SK-N-SH (cell line): ENCODE results near the gene FLYWCH2. TPM values are rescaled to one million over a fixed set of nuclear protein-coding genes. Genes with fewer than 3 reads are reported as not detected.

Source experiments
- CTCF ChIA-PET: fragments of 300-600, 350-600 bp; formaldehyde crosslinking; extraction: SDS; loops from one replicate; lab custom pipeline; 2021; lab: Yijun Ruan, JAX
- POLR2A ChIA-PET: fragments of 350-600 bp; sonication (Branson Sonifier 250); formaldehyde crosslinking; extraction: SDS; loops from one replicate; lab custom pipeline; 2020; ENCODE audit warnings: antibody characterized with exemption, inconsistent platforms; lab: Yijun Ruan, JAX
- DNase-seq: peaks from one replicate; pipeline ENCODE4 v3.0.0; 2012
- H2AFZ ChIP-seq: fragments of 200-600 bp; sonication (generic); 2 replicates; pipeline ENCODE4 v1.8.1; 2016; ENCODE audit warnings: antibody characterized with exemption, mild to moderate bottlenecking, low read depth
- H3F3A ChIP-seq: fragments of 200-600 bp; sonication (generic); replicated peaks from 2 replicates; pipeline ENCODE3; 2016; ENCODE audit warnings: antibody characterized with exemption, mild to moderate bottlenecking; ENCODE audit not compliant: insufficient read depth
- H3K27ac ChIP-seq, 2 experiments: fragments of 200-500 bp in 1 of 2; fragments of 200-600 bp in 1 of 2; sonication (Bioruptor generic) in 1 of 2; sonication (generic), shearing (Covaris generic) in 1 of 2; 2 replicates each; pipeline versions ENCODE4 v1.5.1 to v1.6.1; 2014 to 2016; ENCODE audit warnings: low read depth in 2 of 2, inconsistent platforms in 1 of 2, low read length in 1 of 2, mild to moderate bottlenecking in 1 of 2, mixed read lengths in 1 of 2
- H3K27me3 ChIP-seq: fragments of 200-600 bp; sonication (generic), shearing (Covaris generic); 2 replicates; pipeline ENCODE4 v1.6.1; 2016; ENCODE audit warnings: mixed run types; ENCODE audit not compliant: insufficient read depth
- H3K36me3 ChIP-seq, 2 experiments: fragments of 200-500 bp in 1 of 2; fragments of 200-600 bp in 1 of 2; sonication (Bioruptor generic) in 1 of 2; sonication (generic) in 1 of 2; replicated peaks in 1 of 2; 2 replicates each; pipeline versions ENCODE3 to v1.5.1; 2014 to 2016; ENCODE audit warnings: low read length in 1 of 2, mild to moderate bottlenecking in 1 of 2; ENCODE audit not compliant: insufficient read depth in 2 of 2, control insufficient read depth in 1 of 2
- H3K4me1 ChIP-seq, 2 experiments: fragments of 200-500 bp in 1 of 2; fragments of 200-600 bp in 1 of 2; sonication (Bioruptor generic) in 1 of 2; sonication (generic), shearing (Covaris generic) in 1 of 2; 2 replicates each; pipeline versions ENCODE4 v1.5.1 to v1.6.1; 2014 to 2016; ENCODE audit warnings: low read depth in 1 of 2, low read length in 1 of 2, mixed run types in 1 of 2; ENCODE audit not compliant: insufficient read depth in 2 of 2, control insufficient read depth in 1 of 2
- H3K4me2 ChIP-seq: fragments of 200-600 bp; sonication (generic), shearing (Covaris generic); 2 replicates; pipeline ENCODE4 v1.6.1; 2017; ENCODE audit warnings: mixed run types
- H3K4me3 ChIP-seq, 2 experiments: fragments of 200-500 bp in 1 of 2; fragments of 200-600 bp in 1 of 2; sonication (Bioruptor generic) in 1 of 2; sonication (generic), shearing (Covaris generic) in 1 of 2; 2 replicates each; pipeline versions ENCODE4 v1.5.1 to v1.8.1; 2014 to 2016; ENCODE audit warnings: low read depth in 2 of 2, inconsistent platforms in 1 of 2, low read length in 1 of 2, mild to moderate bottlenecking in 1 of 2, mixed read lengths in 1 of 2, moderate library complexity in 1 of 2
- H3K79me2 ChIP-seq: fragments of 200-600 bp; sonication (generic); 2 replicates; pipeline ENCODE4 v1.8.1; 2017; ENCODE audit warnings: mild to moderate bottlenecking; ENCODE audit not compliant: insufficient read depth
- H3K9ac ChIP-seq: fragments of 200-600 bp; sonication (generic); 2 replicates; pipeline ENCODE4 v1.6.1; 2017; ENCODE audit warnings: mixed run types
- H3K9me2 ChIP-seq: fragments of 200-600 bp; sonication (generic); 2 replicates; pipeline ENCODE4 v1.6.1; 2017; ENCODE audit warnings: mixed run types
- H3K9me3 ChIP-seq: fragments of 200-600 bp; sonication (generic); 2 replicates; pipeline ENCODE4 v1.6.1; 2017; ENCODE audit warnings: mixed run types, mild to moderate bottlenecking, moderate library complexity
- H4K20me1 ChIP-seq: fragments of 200-600 bp; sonication (generic); 2 replicates; pipeline ENCODE4 v1.6.1; 2017; ENCODE audit warnings: mild to moderate bottlenecking, mixed run types; ENCODE audit not compliant: insufficient read depth
- ELF1 ChIP-seq: IDR thresholded peaks from 2 replicates; pipeline ENCODE4 v1.4.0; 2012
- FOSL2 ChIP-seq: IDR thresholded peaks from 2 replicates; pipeline ENCODE4 v1.4.0; 2012; ENCODE audit warnings: low read depth, mild to moderate bottlenecking, moderate library complexity, borderline replicate concordance
- FOXJ3 ChIP-seq: sonication (generic); formaldehyde crosslinking; IDR thresholded peaks from 2 replicates; pipeline ENCODE4 v1.5.1; 2020; ENCODE audit warnings: mild to moderate bottlenecking, missing genetic modification reagents
- FOXM1 ChIP-seq: IDR thresholded peaks from 2 replicates; pipeline ENCODE4 v1.4.0; 2012; ENCODE audit warnings: low read depth, mild to moderate bottlenecking
- GABPA ChIP-seq: IDR thresholded peaks from 2 replicates; pipeline ENCODE4 v1.4.0; 2012; ENCODE audit warnings: low read depth, mild to moderate bottlenecking
- MEF2A ChIP-seq: IDR thresholded peaks from 2 replicates; pipeline ENCODE4 v1.4.0; 2012; ENCODE audit warnings: low read depth, borderline replicate concordance
- RAD21 ChIP-seq: IDR thresholded peaks from 2 replicates; pipeline ENCODE4 v1.6.1; 2012; ENCODE audit warnings: mild to moderate bottlenecking, low read length
- RCOR1 ChIP-seq: fragments of 150-350 bp; IDR thresholded peaks from 2 replicates; pipeline ENCODE4 v1.6.1; 2017; ENCODE audit warnings: antibody characterized with exemption, low read length
- RFX5 ChIP-seq: IDR thresholded peaks from 2 replicates; pipeline ENCODE4 v1.6.1; 2012; ENCODE audit warnings: mild to moderate bottlenecking, improper control_type of control experiment, low read length
- SMC3 ChIP-seq: IDR thresholded peaks from 2 replicates; pipeline ENCODE4 v1.6.1; 2012; ENCODE audit warnings: low read depth, low read length, improper control_type of control experiment
- TAF1 ChIP-seq: IDR thresholded peaks from 2 replicates; pipeline ENCODE4 v1.6.1; 2012; ENCODE audit warnings: low read depth, mild to moderate bottlenecking, low read length, moderate library complexity, borderline replicate concordance
- TEAD4 ChIP-seq: IDR thresholded peaks from 2 replicates; pipeline ENCODE4 v1.4.0; 2012; ENCODE audit warnings: mild to moderate bottlenecking, borderline replicate concordance; ENCODE audit not compliant: insufficient read depth
- YY1 ChIP-seq: IDR thresholded peaks from 2 replicates; pipeline ENCODE4 v1.4.0; 2012; ENCODE audit warnings: low read depth, mild to moderate bottlenecking
- WGBS: methylation state at CpG from one replicate; pipeline ENCODE4 v1.1.6; 2017; ENCODE audit warnings: low lambda C conversion rate; 5-methylcytosine and 5-hydroxymethylcytosine counted together
- polyA plus RNA-seq, 3 experiments: library from polyadenylated mRNA; depleted of rRNA; stranded (reverse); fragments of >200 nt; gene quantifications; 2 replicates each; pipeline ENCODE4 v1.2.3, GENCODE V29; 2012
- TF ChIP-seq, protein P1 (sequence below): fragments of 200-600 bp; sonication (generic); IDR thresholded peaks from 2 replicates; pipeline ENCODE4 v1.6.1; 2017; ENCODE audit warnings: antibody characterized with exemption, mild to moderate bottlenecking, moderate library complexity
- TF ChIP-seq, protein P2 (sequence below): IDR thresholded peaks from 2 replicates; pipeline ENCODE4; 2012
- TF ChIP-seq, protein P3 (sequence below): IDR thresholded peaks from 2 replicates; pipeline ENCODE4 v1.4.0; 2012; ENCODE audit warnings: low read depth
- TF ChIP-seq, protein P4 (sequence below): fragments of 150-350 bp; IDR thresholded peaks from 2 replicates; pipeline ENCODE4 v1.6.1; 2016; ENCODE audit warnings: mild to moderate bottlenecking, low read depth, low read length
- TF ChIP-seq, protein P5 (sequence below): IDR thresholded peaks from 2 replicates; pipeline ENCODE4 v1.4.0; 2012; ENCODE audit warnings: low read depth, borderline replicate concordance
- TF ChIP-seq, protein P6 (sequence below): fragments of 150-350 bp; IDR thresholded peaks from 2 replicates; pipeline ENCODE4 v1.6.1; 2017; ENCODE audit warnings: antibody characterized with exemption, low read length, low read depth, borderline replicate concordance

Gene FLYWCH2
- polyA plus RNA-seq, 1 of the 3 experiments (the other 2 are of a cell fraction): 64.8 TPM

DNA sequence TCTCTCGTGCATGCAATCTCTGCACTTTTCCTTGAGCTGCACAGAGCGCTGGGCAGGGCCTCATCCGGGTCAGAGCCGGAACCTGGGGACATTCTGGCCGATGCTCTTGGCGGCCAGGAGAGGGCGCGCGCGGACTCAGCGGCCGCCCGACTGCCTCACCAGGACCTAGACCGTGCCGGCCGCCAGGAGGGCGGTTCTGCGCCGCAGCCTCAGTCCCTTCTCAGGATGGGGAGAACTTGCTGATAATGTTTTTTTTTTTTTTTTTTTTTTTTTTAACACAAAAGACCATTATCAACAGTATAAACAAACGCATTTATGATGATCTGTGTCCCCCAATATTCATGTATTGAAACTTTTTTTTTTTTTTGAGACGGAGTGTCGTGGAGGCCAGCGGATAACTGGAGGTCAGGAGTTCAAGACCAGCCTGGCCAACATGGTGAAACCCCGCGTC, 8.1 kb upstream of the FLYWCH2 start:
- H3K36me3 ChIP-seq: no peaks in the 10 kb centered on the region
- peak overlapping the region in 1 of 2 experiments; percentile 32; a peak in 1 of 4 replicates for H3K4me3 ChIP-seq
- DNase-seq: peak; percentile 89
- H3K9me2 ChIP-seq: no peaks in the 10 kb centered on the region
- ChIA-PET POLR2A (no interaction called here), CTCF (interaction anchor here (1.0 to 10.9 kb wide), 7 partner anchors 12 to 85 kb away, joined by 3 to 144 read pairs (median 4); partner anchors contain the start of gene FLYWCH1)
- H3K79me2 ChIP-seq: no peaks in the 10 kb centered on the region
- no peaks in the 10 kb centered on the region for H3K9me3 ChIP-seq
- H3K9ac ChIP-seq: no peak overlapping the region
- H3K4me1 ChIP-seq: no peaks in the 10 kb centered on the region
- no peaks in the 10 kb centered on the region for H4K20me1 ChIP-seq
- peaks cover 4% of the 10 kb centered on the region for H3F3A ChIP-seq
- TF ChIP-seq SMC3 (peak; percentile 82), FOXJ3 (CRISPR knock-in tag) (0 out of 2 replicates have a peak, but pooled peaks have one; percentile 13), RCOR1 (peak; percentile 66; the same call in 1 of the 2 replicates), RAD21 (peak; percentile 68), YY1 (no peak), GABPA (no peak)
- TF ChIP-seq, protein P1, sequence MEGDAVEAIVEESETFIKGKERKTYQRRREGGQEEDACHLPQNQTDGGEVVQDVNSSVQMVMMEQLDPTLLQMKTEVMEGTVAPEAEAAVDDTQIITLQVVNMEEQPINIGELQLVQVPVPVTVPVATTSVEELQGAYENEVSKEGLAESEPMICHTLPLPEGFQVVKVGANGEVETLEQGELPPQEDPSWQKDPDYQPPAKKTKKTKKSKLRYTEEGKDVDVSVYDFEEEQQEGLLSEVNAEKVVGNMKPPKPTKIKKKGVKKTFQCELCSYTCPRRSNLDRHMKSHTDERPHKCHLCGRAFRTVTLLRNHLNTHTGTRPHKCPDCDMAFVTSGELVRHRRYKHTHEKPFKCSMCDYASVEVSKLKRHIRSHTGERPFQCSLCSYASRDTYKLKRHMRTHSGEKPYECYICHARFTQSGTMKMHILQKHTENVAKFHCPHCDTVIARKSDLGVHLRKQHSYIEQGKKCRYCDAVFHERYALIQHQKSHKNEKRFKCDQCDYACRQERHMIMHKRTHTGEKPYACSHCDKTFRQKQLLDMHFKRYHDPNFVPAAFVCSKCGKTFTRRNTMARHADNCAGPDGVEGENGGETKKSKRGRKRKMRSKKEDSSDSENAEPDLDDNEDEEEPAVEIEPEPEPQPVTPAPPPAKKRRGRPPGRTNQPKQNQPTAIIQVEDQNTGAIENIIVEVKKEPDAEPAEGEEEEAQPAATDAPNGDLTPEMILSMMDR: peak; percentile 97
- TF ChIP-seq, protein P2, sequence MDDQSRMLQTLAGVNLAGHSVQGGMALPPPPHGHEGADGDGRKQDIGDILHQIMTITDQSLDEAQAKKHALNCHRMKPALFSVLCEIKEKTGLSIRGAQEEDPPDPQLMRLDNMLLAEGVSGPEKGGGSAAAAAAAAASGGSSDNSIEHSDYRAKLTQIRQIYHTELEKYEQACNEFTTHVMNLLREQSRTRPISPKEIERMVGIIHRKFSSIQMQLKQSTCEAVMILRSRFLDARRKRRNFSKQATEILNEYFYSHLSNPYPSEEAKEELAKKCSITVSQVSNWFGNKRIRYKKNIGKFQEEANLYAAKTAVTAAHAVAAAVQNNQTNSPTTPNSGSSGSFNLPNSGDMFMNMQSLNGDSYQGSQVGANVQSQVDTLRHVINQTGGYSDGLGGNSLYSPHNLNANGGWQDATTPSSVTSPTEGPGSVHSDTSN: no peak
- TF ChIP-seq, all 33 proteins: peak for 5
- H3K27ac ChIP-seq: no peak overlapping the region
- peak overlapping the region; percentile 41; the same call in 1 of the 2 replicates for H2AFZ ChIP-seq
- no peaks in the 10 kb centered on the region for H3K27me3 ChIP-seq
- 20% methylated on average over 16 of the region's 25 CpGs for WGBS
- no peak overlapping the region for H3K4me2 ChIP-seq

DNA sequence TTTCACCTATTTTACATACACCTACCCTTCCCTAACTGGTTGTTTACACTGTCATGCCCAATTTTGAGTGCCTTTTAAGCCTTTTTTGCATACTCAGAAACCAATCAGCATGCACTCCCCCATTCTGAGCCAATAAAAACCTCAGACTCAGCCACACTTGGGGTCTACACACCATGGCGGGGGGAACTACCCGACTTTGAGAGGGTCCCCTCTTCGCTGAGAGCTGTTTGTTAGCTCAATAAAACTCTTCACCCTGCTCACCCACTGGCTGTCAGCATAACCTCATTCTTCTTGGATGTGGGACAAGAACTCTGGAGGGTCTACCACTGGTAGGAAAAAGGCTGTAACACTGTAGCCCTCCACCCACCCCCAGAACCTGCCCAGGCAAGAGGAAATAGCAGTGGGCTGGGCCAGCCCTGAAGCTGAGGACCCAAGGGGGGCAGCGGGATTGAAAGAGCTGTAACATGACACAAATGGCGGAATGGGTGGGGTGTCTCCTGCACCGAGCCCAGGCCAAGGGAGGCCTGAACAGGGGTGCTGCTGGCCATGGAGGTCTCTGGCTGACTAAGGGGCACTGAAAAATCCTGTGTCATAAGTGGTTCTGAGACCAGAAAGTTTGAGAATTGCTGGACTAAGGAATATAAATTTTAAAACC, 3.0 kb upstream of the FLYWCH2 start:
- peaks cover 9% of the 10 kb centered on the region for H3F3A ChIP-seq
- H4K20me1 ChIP-seq: no peaks in the 10 kb centered on the region
- H3K9me3 ChIP-seq: no peaks in the 10 kb centered on the region
- no peak overlapping the region for H3K4me3 ChIP-seq
- H3K36me3 ChIP-seq: no peaks in the 10 kb centered on the region
- H3K4me2 ChIP-seq: no peak overlapping the region
- H3K27ac ChIP-seq: no peak overlapping the region
- no peak for DNase-seq
- 78% methylated on average over 6 of the region's 6 CpGs for WGBS
- H3K9ac ChIP-seq: no peak overlapping the region
- no peaks in the 10 kb centered on the region for H3K27me3 ChIP-seq
- H2AFZ ChIP-seq: no peak overlapping the region
- H3K9me2 ChIP-seq: no peaks in the 10 kb centered on the region
- ChIA-PET POLR2A (no interaction called here), CTCF (interaction anchor here (0.8 to 2.0 kb wide), 4 partner anchors 12 to 152 kb away, joined by 3 to 6 read pairs (median 6); no protein-coding TSS in a partner anchor)
- peaks cover 0 to 6% of the 10 kb centered on the region in 2 experiments; a peak in 1 of 4 replicates for H3K4me1 ChIP-seq
- peaks cover 17% of the 10 kb centered on the region for H3K79me2 ChIP-seq
- TF ChIP-seq RFX5 (no peak), TAF1 (no peak), FOXM1 (no peak), RCOR1 (no peak), YY1 (no peak), ELF1 (no peak), TEAD4 (no peak), FOSL2 (no peak), MEF2A (no peak)
- TF ChIP-seq, protein P3, sequence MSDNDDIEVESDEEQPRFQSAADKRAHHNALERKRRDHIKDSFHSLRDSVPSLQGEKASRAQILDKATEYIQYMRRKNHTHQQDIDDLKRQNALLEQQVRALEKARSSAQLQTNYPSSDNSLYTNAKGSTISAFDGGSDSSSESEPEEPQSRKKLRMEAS: no peak
- TF ChIP-seq, protein P4, sequence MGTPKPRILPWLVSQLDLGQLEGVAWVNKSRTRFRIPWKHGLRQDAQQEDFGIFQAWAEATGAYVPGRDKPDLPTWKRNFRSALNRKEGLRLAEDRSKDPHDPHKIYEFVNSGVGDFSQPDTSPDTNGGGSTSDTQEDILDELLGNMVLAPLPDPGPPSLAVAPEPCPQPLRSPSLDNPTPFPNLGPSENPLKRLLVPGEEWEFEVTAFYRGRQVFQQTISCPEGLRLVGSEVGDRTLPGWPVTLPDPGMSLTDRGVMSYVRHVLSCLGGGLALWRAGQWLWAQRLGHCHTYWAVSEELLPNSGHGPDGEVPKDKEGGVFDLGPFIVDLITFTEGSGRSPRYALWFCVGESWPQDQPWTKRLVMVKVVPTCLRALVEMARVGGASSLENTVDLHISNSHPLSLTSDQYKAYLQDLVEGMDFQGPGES: no peak
- TF ChIP-seq, protein P5, sequence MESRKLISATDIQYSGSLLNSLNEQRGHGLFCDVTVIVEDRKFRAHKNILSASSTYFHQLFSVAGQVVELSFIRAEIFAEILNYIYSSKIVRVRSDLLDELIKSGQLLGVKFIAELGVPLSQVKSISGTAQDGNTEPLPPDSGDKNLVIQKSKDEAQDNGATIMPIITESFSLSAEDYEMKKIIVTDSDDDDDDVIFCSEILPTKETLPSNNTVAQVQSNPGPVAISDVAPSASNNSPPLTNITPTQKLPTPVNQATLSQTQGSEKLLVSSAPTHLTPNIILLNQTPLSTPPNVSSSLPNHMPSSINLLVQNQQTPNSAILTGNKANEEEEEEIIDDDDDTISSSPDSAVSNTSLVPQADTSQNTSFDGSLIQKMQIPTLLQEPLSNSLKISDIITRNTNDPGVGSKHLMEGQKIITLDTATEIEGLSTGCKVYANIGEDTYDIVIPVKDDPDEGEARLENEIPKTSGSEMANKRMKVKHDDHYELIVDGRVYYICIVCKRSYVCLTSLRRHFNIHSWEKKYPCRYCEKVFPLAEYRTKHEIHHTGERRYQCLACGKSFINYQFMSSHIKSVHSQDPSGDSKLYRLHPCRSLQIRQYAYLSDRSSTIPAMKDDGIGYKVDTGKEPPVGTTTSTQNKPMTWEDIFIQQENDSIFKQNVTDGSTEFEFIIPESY: no peak
- TF ChIP-seq, protein P6, sequence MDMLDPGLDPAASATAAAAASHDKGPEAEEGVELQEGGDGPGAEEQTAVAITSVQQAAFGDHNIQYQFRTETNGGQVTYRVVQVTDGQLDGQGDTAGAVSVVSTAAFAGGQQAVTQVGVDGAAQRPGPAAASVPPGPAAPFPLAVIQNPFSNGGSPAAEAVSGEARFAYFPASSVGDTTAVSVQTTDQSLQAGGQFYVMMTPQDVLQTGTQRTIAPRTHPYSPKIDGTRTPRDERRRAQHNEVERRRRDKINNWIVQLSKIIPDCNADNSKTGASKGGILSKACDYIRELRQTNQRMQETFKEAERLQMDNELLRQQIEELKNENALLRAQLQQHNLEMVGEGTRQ: no peak
